Measurements from ENCODE around the gene BCL11B. TPM values are rescaled to one million over a fixed set of nuclear protein-coding genes. Genes with fewer than 3 reads are reported as not detected.

The BCL11B gene
- total and polyA plus RNA-seq, 2 donors (not counting 1 experiment from before 2014, with no cell fraction given): under 0.01 TPM; not detected in 1

DNA sequence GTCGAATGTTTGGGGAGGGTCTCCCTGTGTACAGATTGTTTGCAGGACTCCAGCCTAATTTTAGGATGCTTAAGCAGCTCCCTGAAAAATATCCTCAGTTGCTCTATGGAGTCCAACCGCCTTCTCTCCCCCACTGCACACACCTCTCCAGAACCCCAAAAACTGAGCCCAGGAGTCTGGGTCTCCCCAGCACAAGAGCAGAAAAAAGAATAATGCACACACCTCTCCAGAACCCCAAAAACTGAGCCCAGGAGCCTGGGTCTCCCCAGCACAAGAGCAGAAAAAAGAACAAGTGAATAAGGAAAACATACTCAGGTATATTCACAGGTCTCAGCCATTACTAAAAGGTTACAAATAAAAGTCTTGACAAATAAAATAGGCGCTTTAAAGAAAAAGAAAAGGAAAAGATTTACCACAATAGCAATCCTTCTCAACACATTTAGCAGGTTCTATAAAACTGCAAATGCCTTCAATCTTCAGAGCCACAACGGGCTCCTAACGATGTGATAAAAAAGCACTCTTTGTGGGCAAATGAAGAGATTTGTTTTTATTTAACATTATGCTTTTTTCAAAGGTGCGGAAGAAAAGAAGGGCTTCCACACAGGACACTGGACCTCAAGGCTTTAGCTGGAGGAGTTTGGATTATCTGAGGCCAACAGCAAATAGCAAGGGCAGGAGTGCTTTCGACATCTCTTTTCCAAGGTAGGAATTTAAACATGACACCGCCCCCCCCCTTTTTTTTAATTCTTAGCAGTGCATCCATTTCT, 8.2 kb downstream of the BCL11B start:
- no peaks in the 10 kb centered on the region for H3K36me3 ChIP-seq (ENCODE audit: control insufficient read depth, insufficient read depth, low read length)
- no peaks in the 10 kb centered on the region for H4K20me1 ChIP-seq (ENCODE audit: control insufficient read depth, extremely low read depth, insufficient read depth, low read length)
- H3K4me3 ChIP-seq (replicated peaks in 1 of 4; ENCODE audit: control extremely low read depth in 1 of 4, insufficient read depth in 1 of 4, low read depth in 3 of 4, low read length in 4 of 4): no peak overlapping the region
- no peak for DNase-seq (ENCODE audit: low read depth in 2 of 2)
- no peak overlapping the region for H3K27ac ChIP-seq (ENCODE audit: insufficient read depth, low read length)
- H3K4me1 ChIP-seq (ENCODE audit: control insufficient read depth, extremely low read depth, insufficient read depth, low read length): no peaks in the 10 kb centered on the region
- no peak for TF ChIP-seq EZH2 (IDR thresholded peaks at IDR 0.05; ENCODE audit: low read length, missing control alignments)
- TF ChIP-seq, protein P1, sequence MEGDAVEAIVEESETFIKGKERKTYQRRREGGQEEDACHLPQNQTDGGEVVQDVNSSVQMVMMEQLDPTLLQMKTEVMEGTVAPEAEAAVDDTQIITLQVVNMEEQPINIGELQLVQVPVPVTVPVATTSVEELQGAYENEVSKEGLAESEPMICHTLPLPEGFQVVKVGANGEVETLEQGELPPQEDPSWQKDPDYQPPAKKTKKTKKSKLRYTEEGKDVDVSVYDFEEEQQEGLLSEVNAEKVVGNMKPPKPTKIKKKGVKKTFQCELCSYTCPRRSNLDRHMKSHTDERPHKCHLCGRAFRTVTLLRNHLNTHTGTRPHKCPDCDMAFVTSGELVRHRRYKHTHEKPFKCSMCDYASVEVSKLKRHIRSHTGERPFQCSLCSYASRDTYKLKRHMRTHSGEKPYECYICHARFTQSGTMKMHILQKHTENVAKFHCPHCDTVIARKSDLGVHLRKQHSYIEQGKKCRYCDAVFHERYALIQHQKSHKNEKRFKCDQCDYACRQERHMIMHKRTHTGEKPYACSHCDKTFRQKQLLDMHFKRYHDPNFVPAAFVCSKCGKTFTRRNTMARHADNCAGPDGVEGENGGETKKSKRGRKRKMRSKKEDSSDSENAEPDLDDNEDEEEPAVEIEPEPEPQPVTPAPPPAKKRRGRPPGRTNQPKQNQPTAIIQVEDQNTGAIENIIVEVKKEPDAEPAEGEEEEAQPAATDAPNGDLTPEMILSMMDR (conservative IDR thresholded peaks at IDR 0.05 in 1 of 2, IDR thresholded peaks at IDR 0.05 in 1 of 2; ENCODE audit: low read depth in 1 of 2, low read length in 2 of 2): no peak
- no peak overlapping the region for H3K9ac ChIP-seq (ENCODE audit: insufficient read depth, low read length)
- H3K9me3 ChIP-seq (ENCODE audit: control insufficient read depth, insufficient read depth, low read depth, low read length): no peaks in the 10 kb centered on the region
- H3K27me3 ChIP-seq (ENCODE audit: control insufficient read depth, insufficient read depth, low read length): peaks cover 4% of the 10 kb centered on the region
- H3K4me2 ChIP-seq (ENCODE audit: extremely low read depth, insufficient read depth, low read length): no peak overlapping the region
- H3K79me2 ChIP-seq (ENCODE audit: control insufficient read depth, insufficient read depth, low read length): no peaks in the 10 kb centered on the region
- H2AFZ ChIP-seq (ENCODE audit: low read length): no peak overlapping the region

DNA sequence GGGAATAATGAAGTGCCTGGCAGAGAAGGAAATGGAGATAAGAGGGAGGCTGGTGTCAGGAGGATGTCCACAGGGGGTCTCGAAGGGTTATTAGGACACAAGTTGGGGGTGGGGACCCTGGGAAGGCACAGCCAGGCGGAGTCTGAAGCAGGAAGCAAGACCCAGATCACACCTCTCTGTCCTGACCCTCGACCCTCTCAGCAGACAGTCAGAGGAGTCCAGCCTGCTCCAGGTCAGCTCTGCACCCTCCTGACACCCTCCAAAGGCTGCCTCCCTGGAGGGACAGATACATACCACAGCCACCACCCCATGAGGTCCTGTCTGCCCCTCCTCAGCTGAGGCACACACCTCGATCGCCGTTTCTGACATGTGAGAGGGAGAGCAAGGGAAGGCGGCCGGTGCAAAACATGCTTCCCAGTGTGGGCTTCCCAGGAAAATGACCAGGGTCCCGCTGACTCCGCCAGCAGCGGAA, 9.0 kb downstream of the BCL11B start:
- Histone ChIP-seq H3K4me2 (ENCODE audit: extremely low read depth, insufficient read depth, low read length) (no peak overlapping the region), H3K79me2 (ENCODE audit: control insufficient read depth, insufficient read depth, low read length) (no peaks in the 10 kb centered on the region), H3K9me3 (ENCODE audit: control insufficient read depth, insufficient read depth, low read depth, low read length) (no peaks in the 10 kb centered on the region), H3K27me3 (ENCODE audit: control insufficient read depth, insufficient read depth, low read length) (no peaks in the 10 kb centered on the region), H4K20me1 (ENCODE audit: control insufficient read depth, extremely low read depth, insufficient read depth, low read length) (no peaks in the 10 kb centered on the region), H2AFZ (ENCODE audit: low read length) (no peak overlapping the region), H3K27ac (ENCODE audit: insufficient read depth, low read length) (no peak overlapping the region), H3K36me3 (ENCODE audit: control insufficient read depth, insufficient read depth, low read length) (no peaks in the 10 kb centered on the region), H3K9ac (ENCODE audit: insufficient read depth, low read length) (no peak overlapping the region), H3K4me1 (ENCODE audit: control insufficient read depth, extremely low read depth, insufficient read depth, low read length) (no peaks in the 10 kb centered on the region), H3K4me3 (replicated peaks in 1 of 4; ENCODE audit: control extremely low read depth in 1 of 4, insufficient read depth in 1 of 4, low read depth in 3 of 4, low read length in 4 of 4) (no peak overlapping the region)
- DNase-seq (ENCODE audit: low read depth in 2 of 2): no peak
- no peak for TF ChIP-seq EZH2 (IDR thresholded peaks at IDR 0.05; ENCODE audit: low read length, missing control alignments)
- TF ChIP-seq, protein P1 (conservative IDR thresholded peaks at IDR 0.05 in 1 of 2, IDR thresholded peaks at IDR 0.05 in 1 of 2; ENCODE audit: low read depth in 1 of 2, low read length in 2 of 2): no peak

DNA sequence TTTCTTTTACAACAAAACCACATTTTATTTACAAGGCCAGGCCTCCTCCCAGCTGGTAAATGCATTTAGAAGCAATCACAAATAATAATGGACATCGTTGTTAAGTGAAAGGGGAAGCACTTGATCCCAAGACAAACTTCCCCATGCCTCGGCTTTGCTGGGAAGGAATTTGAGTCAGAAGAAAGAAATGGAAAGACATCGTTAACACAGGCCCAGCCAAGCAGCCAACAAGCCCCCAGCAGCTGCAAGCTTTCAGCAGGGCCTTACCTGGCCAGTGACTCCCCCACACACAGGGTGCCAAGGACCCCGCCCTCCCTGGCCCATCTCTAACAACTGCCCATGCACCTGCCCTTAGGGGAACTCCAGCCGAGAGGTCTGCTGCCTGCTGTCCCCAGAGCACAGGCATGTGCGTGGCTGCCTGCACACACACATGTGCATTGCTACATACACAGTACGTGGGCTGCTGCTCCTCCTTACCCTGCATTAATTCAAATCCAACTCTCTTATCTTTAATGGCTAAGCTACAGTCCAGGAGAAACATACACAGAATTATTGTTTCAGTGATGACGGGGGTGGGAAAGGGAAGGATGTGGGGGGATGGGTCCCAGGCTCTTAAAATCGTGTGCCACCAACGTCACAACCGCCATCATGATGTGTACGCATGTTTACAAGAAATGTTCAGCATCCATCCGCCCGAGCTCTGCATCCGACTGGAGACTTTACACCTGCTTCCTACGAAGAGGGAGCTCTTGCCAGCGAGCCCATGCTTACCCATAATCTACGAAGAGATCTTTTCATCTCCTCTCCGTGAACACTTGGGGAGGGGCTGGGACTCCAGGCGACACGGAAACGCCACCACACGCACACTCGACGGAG, 9.8 kb downstream of the BCL11B start:
- Histone ChIP-seq H3K4me3 (replicated peaks in 1 of 4; ENCODE audit: control extremely low read depth in 1 of 4, insufficient read depth in 1 of 4, low read depth in 3 of 4, low read length in 4 of 4) (no peak overlapping the region), H4K20me1 (ENCODE audit: control insufficient read depth, extremely low read depth, insufficient read depth, low read length) (no peaks in the 10 kb centered on the region), H3K27me3 (ENCODE audit: control insufficient read depth, insufficient read depth, low read length) (no peaks in the 10 kb centered on the region), H3K4me1 (ENCODE audit: control insufficient read depth, extremely low read depth, insufficient read depth, low read length) (no peaks in the 10 kb centered on the region), H3K36me3 (ENCODE audit: control insufficient read depth, insufficient read depth, low read length) (no peaks in the 10 kb centered on the region), H3K79me2 (ENCODE audit: control insufficient read depth, insufficient read depth, low read length) (no peaks in the 10 kb centered on the region), H3K27ac (ENCODE audit: insufficient read depth, low read length) (no peak overlapping the region), H3K9me3 (ENCODE audit: control insufficient read depth, insufficient read depth, low read depth, low read length) (no peaks in the 10 kb centered on the region), H3K9ac (ENCODE audit: insufficient read depth, low read length) (no peak overlapping the region), H2AFZ (ENCODE audit: low read length) (no peak overlapping the region), H3K4me2 (ENCODE audit: extremely low read depth, insufficient read depth, low read length) (no peak overlapping the region)
- TF ChIP-seq EZH2 (IDR thresholded peaks at IDR 0.05; ENCODE audit: low read length, missing control alignments): no peak
- TF ChIP-seq, protein P1 (conservative IDR thresholded peaks at IDR 0.05 in 1 of 2, IDR thresholded peaks at IDR 0.05 in 1 of 2; ENCODE audit: low read depth in 1 of 2, low read length in 2 of 2): no peak
- DNase-seq (ENCODE audit: low read depth in 2 of 2): no peak
